ENCODE data around the gene HOXA5. TPM values are rescaled to one million over a fixed set of nuclear protein-coding genes. Genes with fewer than 3 reads are reported as not detected.

HOXA5 gene
- total and polyA plus RNA-seq, 2 of the 8 experiments (the other 6 are each of a cell fraction or from before 2014, with no cell fraction given), result not detected

DNA sequence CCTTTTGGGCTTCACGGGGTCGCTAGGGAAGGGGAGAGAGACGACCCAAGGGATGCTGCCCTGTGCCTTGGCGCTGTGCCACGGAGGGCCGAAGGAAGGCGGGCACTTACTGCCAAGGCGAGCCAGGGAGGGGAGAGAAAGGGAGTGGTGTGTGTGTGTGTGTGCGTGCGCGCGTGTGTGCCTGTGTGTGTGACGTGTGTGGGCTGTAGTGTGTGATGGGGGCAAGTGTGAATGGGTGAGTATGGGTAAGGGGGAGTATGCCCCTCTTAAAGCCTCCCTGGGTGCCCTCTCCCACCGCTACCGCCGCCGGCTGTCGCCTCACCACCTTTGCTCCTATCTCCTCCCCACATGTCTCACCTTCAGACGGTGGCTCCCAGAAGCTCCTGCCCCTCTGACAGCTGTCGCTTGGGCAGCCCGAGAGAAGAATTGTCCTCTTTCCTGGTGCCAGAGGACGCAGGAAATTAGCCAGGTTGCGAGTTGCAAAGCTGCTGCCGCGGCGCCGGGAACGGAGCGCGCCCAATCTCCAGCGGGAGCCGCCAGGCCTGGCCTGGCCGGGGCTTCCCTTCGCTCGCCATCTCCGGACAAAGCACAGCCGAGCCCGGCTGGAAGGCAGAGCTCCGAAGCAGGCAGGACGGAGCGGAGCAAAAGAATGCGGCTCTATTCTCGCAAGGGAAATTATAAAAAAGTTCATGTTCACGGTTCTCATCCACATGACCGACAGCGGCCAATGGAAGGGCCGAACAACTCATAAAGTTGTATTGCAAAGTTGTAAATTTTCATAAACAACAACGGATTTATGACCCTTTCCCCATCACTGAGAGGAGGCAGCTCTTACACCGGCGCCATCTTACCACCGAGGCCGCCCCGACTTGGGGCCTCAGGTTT lies 8.7 kb upstream of the HOXA5 start, which contains the start of gene HOXA3 (continued):
- TF ChIP-seq, protein P1, sequence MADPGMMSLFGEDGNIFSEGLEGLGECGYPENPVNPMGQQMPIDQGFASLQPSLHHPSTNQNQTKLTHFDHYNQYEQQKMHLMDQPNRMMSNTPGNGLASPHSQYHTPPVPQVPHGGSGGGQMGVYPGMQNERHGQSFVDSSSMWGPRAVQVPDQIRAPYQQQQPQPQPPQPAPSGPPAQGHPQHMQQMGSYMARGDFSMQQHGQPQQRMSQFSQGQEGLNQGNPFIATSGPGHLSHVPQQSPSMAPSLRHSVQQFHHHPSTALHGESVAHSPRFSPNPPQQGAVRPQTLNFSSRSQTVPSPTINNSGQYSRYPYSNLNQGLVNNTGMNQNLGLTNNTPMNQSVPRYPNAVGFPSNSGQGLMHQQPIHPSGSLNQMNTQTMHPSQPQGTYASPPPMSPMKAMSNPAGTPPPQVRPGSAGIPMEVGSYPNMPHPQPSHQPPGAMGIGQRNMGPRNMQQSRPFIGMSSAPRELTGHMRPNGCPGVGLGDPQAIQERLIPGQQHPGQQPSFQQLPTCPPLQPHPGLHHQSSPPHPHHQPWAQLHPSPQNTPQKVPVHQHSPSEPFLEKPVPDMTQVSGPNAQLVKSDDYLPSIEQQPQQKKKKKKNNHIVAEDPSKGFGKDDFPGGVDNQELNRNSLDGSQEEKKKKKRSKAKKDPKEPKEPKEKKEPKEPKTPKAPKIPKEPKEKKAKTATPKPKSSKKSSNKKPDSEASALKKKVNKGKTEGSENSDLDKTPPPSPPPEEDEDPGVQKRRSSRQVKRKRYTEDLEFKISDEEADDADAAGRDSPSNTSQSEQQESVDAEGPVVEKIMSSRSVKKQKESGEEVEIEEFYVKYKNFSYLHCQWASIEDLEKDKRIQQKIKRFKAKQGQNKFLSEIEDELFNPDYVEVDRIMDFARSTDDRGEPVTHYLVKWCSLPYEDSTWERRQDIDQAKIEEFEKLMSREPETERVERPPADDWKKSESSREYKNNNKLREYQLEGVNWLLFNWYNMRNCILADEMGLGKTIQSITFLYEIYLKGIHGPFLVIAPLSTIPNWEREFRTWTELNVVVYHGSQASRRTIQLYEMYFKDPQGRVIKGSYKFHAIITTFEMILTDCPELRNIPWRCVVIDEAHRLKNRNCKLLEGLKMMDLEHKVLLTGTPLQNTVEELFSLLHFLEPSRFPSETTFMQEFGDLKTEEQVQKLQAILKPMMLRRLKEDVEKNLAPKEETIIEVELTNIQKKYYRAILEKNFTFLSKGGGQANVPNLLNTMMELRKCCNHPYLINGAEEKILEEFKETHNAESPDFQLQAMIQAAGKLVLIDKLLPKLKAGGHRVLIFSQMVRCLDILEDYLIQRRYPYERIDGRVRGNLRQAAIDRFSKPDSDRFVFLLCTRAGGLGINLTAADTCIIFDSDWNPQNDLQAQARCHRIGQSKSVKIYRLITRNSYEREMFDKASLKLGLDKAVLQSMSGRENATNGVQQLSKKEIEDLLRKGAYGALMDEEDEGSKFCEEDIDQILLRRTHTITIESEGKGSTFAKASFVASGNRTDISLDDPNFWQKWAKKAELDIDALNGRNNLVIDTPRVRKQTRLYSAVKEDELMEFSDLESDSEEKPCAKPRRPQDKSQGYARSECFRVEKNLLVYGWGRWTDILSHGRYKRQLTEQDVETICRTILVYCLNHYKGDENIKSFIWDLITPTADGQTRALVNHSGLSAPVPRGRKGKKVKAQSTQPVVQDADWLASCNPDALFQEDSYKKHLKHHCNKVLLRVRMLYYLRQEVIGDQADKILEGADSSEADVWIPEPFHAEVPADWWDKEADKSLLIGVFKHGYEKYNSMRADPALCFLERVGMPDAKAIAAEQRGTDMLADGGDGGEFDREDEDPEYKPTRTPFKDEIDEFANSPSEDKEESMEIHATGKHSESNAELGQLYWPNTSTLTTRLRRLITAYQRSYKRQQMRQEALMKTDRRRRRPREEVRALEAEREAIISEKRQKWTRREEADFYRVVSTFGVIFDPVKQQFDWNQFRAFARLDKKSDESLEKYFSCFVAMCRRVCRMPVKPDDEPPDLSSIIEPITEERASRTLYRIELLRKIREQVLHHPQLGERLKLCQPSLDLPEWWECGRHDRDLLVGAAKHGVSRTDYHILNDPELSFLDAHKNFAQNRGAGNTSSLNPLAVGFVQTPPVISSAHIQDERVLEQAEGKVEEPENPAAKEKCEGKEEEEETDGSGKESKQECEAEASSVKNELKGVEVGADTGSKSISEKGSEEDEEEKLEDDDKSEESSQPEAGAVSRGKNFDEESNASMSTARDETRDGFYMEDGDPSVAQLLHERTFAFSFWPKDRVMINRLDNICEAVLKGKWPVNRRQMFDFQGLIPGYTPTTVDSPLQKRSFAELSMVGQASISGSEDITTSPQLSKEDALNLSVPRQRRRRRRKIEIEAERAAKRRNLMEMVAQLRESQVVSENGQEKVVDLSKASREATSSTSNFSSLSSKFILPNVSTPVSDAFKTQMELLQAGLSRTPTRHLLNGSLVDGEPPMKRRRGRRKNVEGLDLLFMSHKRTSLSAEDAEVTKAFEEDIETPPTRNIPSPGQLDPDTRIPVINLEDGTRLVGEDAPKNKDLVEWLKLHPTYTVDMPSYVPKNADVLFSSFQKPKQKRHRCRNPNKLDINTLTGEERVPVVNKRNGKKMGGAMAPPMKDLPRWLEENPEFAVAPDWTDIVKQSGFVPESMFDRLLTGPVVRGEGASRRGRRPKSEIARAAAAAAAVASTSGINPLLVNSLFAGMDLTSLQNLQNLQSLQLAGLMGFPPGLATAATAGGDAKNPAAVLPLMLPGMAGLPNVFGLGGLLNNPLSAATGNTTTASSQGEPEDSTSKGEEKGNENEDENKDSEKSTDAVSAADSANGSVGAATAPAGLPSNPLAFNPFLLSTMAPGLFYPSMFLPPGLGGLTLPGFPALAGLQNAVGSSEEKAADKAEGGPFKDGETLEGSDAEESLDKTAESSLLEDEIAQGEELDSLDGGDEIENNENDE (IDR thresholded peaks at IDR 0.05; ENCODE audit: insufficient replicate concordance, low read length), result no peak
- peak; percentile 93 for TF ChIP-seq SUZ12 (IDR thresholded peaks at IDR 0.05; ENCODE audit: low read length)
- TF ChIP-seq EZH2 (IDR thresholded peaks at IDR 0.05; ENCODE audit: low read depth, low read length, severe bottlenecking), result peak; percentile 97
